ENCODE results near the gene SH3BP2.
"Not testable (repeated sequence)": the region's sequence is repeated elsewhere in the genome, so short reads cannot be mapped to it uniquely, and the experiment has no call there.

SH3BP2 gene

DNA sequence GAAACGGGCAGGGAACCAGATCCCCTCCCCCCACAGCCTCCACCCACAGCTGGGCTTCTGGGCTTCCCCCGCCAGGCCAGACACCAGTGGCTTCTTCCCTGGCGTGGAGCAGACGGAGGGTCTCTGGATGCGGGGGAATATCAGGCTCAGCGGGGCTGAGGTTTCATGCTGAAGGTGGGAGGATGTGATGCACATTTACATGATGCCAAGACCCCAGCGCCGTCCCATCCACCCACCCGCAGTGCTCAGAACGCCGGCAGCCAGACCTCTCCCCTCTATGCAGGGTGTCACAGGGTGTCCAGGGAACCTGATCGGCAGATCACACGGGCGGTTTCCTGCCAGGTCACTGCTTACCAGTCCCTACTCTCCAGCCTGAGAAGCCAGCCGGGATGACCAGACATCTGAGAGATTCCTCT lies 24.0 kb upstream of the SH3BP2 start:
- no peak for TF ChIP-seq CTCF (IDR thresholded peaks at IDR 0.05; ENCODE audit: low read depth, low read length)
- H3K9me3 ChIP-seq (ENCODE audit: severe bottlenecking), result peaks cover 6% of the 10 kb centered on the region

GRCh38 chr4:2771264-2771663 lies 21.6 kb upstream of the SH3BP2 start:
- no peak for TF ChIP-seq CTCF (IDR thresholded peaks at IDR 0.05; ENCODE audit: low read depth, low read length)
- Histone ChIP-seq H3K36me3 (no peaks in the 10 kb centered on the region), H3K27ac (no peak overlapping the region), H3K27me3 (ENCODE audit: insufficient read depth, low read depth, severe bottlenecking) (no peaks in the 10 kb centered on the region), H3K9me3 (ENCODE audit: severe bottlenecking) (peaks cover 6% of the 10 kb centered on the region), H3K4me3 (ENCODE audit: low read depth, low read length) (no peak overlapping the region)
- no peak for DNase-seq

More for the DNA sequence above, 24.0 kb upstream of the SH3BP2 start:
- no peaks in the 10 kb centered on the region for H3K36me3 ChIP-seq
- no peaks in the 10 kb centered on the region for H3K27me3 ChIP-seq (ENCODE audit: insufficient read depth, low read depth, severe bottlenecking)
- no peak overlapping the region for H3K4me3 ChIP-seq (ENCODE audit: low read depth, low read length)
- H3K27ac ChIP-seq, result no peak overlapping the region
- no peak for DNase-seq

- H3K27me3 ChIP-seq (ENCODE audit: insufficient read depth, low read depth, severe bottlenecking); H3K4me3 ChIP-seq (ENCODE audit: low read depth, low read length); H3K36me3 ChIP-seq; H3K27ac ChIP-seq; DNase-seq: not testable (repeated sequence)
- H3K9me3 ChIP-seq (ENCODE audit: severe bottlenecking), result peaks cover 18% of the 10 kb centered on the region
Measured at GRCh38 chr4:2780643-2781042, 12.2 kb upstream of the SH3BP2 start.

DNA sequence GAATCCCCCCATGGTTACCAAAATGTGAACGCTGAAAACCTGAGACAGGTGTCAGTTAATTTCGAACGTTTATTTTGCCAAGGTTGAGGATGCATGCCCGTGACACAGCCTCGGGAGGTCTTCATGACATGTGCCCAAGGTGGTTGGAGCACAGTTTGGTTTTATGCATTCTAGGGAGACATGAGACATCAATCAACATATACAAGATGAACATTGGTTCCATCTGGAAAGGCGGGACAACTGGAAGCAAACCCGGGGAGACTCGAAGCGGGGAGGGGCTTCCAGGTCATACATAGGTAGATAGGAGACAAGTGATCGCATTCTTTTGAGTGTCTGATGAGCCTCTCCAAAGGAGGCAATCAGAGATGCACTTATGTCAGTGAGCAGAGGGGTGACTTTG lies 11.0 kb upstream of the SH3BP2 start:
- H3K36me3 ChIP-seq, result no peaks in the 10 kb centered on the region
- H3K4me3 ChIP-seq (ENCODE audit: low read depth, low read length), result no peak overlapping the region
- H3K27ac ChIP-seq, result no peak overlapping the region
- H3K27me3 ChIP-seq (ENCODE audit: insufficient read depth, low read depth, severe bottlenecking), result no peaks in the 10 kb centered on the region
- peaks cover 18% of the 10 kb centered on the region for H3K9me3 ChIP-seq (ENCODE audit: severe bottlenecking)
- no peak for DNase-seq
- TF ChIP-seq CTCF (IDR thresholded peaks at IDR 0.05; ENCODE audit: low read depth, low read length), result no peak

DNA sequence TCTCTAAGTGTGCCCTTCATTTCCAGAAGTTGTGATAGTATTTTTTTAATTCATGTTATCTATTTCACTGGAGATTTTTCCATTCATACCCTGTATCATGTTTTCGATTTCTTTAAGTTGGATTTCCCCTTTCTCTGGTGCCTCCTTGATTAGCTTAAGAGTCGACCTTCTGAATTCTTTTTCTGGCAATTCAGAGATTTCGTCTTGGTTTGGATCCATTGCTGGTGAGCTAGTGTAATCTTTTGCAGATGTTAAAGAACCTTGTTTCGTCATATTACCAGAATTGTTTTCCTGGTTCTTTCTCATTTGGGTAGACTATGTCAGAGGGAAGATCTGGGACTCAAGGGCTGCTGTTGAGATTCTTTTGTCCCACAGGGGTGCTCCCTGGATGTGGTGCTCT lies 9.1 kb upstream of the SH3BP2 start:
- no peak overlapping the region for H3K27ac ChIP-seq
- peaks cover 18% of the 10 kb centered on the region for H3K9me3 ChIP-seq (ENCODE audit: severe bottlenecking)
- no peak for DNase-seq
- no peak overlapping the region for H3K4me3 ChIP-seq (ENCODE audit: low read depth, low read length)
- TF ChIP-seq CTCF (IDR thresholded peaks at IDR 0.05; ENCODE audit: low read depth, low read length), result no peak
- H3K27me3 ChIP-seq (ENCODE audit: insufficient read depth, low read depth, severe bottlenecking), result no peaks in the 10 kb centered on the region
- H3K36me3 ChIP-seq, result no peaks in the 10 kb centered on the region

- no peak for TF ChIP-seq CTCF (IDR thresholded peaks at IDR 0.05; ENCODE audit: low read depth, low read length)
- no peaks in the 10 kb centered on the region for H3K36me3 ChIP-seq
- H3K4me3 ChIP-seq (ENCODE audit: low read depth, low read length), result no peak overlapping the region
- peaks cover 18% of the 10 kb centered on the region for H3K9me3 ChIP-seq (ENCODE audit: severe bottlenecking)
- no peaks in the 10 kb centered on the region for H3K27me3 ChIP-seq (ENCODE audit: insufficient read depth, low read depth, severe bottlenecking)
- DNase-seq, result no peak
- H3K27ac ChIP-seq, result no peak overlapping the region
Measured at GRCh38 chr4:2785613-2786012, 7.3 kb upstream of the SH3BP2 start.

All from WERI-Rb-1 (cell line).